Astrocyte (in vitro differentiated cells and primary cell): ENCODE data around the gene IL17RE.

Experiments
- EZH2 ChIP-seq: IDR thresholded peaks from 2 replicates; pipeline ENCODE4 v1.6.1; 2012; ENCODE audit warnings: mild to moderate bottlenecking, low read length, inconsistent platforms; ENCODE audit not compliant: insufficient read depth
- TF ChIP-seq, protein P1 (sequence below): IDR thresholded peaks from 2 replicates; pipeline ENCODE4 v1.5.1; 2011; ENCODE audit warnings: low read depth, mild to moderate bottlenecking, inconsistent platforms, low read length, moderate library complexity; ENCODE audit not compliant: insufficient read depth

DNA sequence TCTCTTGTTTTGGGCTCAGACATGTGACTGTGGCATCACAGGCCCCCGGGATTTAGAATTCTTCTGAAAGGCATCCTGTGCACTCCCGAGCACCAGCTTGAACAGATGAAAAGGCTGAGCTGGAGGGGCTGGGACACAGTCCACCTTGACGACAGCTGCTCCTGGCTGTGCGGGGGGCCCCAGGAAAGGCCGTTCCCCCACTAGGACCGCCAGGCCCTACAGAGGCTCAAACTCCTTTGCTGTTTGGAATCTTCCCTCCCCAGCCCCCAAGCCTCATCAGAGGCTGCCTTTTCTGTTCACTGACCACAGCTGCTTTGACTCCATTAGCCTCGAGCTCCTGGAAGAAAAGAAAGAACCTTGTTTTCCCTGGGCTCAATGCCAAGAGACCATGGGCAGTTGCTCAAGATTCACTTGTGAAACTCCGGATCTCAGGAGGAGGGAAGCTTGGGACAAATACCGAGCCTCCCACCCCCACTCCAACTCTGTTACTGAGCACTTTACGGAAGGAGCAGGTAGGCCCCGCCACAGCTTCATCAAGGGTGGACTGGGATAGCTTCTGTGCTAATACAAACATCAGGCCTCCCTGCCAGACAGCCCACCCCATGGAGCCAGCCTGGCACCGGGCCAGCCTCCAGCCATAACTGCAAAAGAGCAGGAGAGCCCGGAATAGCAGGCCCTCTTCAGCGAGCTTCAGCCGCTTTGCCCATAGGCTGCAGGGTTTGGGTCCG, 38.3 kb upstream of the IL17RE start:
- no peak for TF ChIP-seq EZH2
- TF ChIP-seq, protein P1, sequence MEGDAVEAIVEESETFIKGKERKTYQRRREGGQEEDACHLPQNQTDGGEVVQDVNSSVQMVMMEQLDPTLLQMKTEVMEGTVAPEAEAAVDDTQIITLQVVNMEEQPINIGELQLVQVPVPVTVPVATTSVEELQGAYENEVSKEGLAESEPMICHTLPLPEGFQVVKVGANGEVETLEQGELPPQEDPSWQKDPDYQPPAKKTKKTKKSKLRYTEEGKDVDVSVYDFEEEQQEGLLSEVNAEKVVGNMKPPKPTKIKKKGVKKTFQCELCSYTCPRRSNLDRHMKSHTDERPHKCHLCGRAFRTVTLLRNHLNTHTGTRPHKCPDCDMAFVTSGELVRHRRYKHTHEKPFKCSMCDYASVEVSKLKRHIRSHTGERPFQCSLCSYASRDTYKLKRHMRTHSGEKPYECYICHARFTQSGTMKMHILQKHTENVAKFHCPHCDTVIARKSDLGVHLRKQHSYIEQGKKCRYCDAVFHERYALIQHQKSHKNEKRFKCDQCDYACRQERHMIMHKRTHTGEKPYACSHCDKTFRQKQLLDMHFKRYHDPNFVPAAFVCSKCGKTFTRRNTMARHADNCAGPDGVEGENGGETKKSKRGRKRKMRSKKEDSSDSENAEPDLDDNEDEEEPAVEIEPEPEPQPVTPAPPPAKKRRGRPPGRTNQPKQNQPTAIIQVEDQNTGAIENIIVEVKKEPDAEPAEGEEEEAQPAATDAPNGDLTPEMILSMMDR: no peak
